K562 (cell line): Measurements from ENCODE around the gene HSD17B3. TPM values are rescaled to one million over a fixed set of nuclear protein-coding genes. Genes with fewer than 3 reads are reported as not detected.
"Not testable (repeated sequence)": the region's sequence is repeated elsewhere in the genome, so short reads cannot be mapped to it uniquely, and the experiment has no call there.

Experiments
- ATAC-seq: fragments of 200-7000 bp; cut with Tn5 transposase; 3 replicates; pipeline ENCODE4 v1.9.1; 2020; ENCODE audit warnings: moderate library complexity
- BruUV-seq: library from RNA; stranded (reverse); fragments of 400-500 nt; replicated peaks from 2 replicates; lab custom pipeline; 2021; lab: Mats Ljungman, UMichigan
- CTCF ChIA-PET: fragments of 300-600 bp; formaldehyde crosslinking; extraction: SDS; loops from one replicate; lab custom pipeline; 2021; ENCODE audit warnings: low intra/inter-chr PET ratio; lab: Yijun Ruan, JAX
- POLR2A ChIA-PET: fragments of 300-600, 350-650 bp; sonication (Branson Sonifier 250); formaldehyde crosslinking; extraction: SDS; loops from one replicate; lab custom pipeline; 2021; ENCODE audit warnings: antibody characterized with exemption, inconsistent platforms; lab: Yijun Ruan, JAX
- DNase-seq, 4 experiments: peaks; one replicate each; pipeline versions ENCODE4 v3.0.0 to v3.0.0-alpha.2; 2011 to 2018; ENCODE audit warnings: low spot score in 3 of 4, mixed read lengths in 3 of 4; ENCODE audit errors: extremely low read depth in 1 of 4
- FAIRE-seq: peaks from 2 replicates; lab custom pipeline; 2011; peaks lifted over from hg19 to GRCh38; lab: Jason Lieb, UNC
- H2AFZ ChIP-seq: 2 replicates; pipeline ENCODE4 v1.6.0; 2011; ENCODE audit warnings: low read depth, low read length, control low read depth, inconsistent platforms
- H3K27ac ChIP-seq: fragments of 200-600 bp; 3 replicates; pipeline ENCODE4 v1.8.0; 2011; ENCODE audit warnings: low read depth, mild to moderate bottlenecking, control low read depth, inconsistent platforms, low read length, moderate library complexity, mixed read lengths; ENCODE audit errors: extremely low read depth
- H3K27me3 ChIP-seq, 2 experiments: fragments of 300-600 bp in 1 of 2; 2 replicates in 1 of 2; 3 replicates in 1 of 2; pipeline versions ENCODE4 v1.6.0 to v1.8.0; 2011; ENCODE audit warnings: inconsistent platforms in 2 of 2, low read length in 2 of 2, mild to moderate bottlenecking in 1 of 2, mixed read lengths in 1 of 2, moderate library complexity in 1 of 2; ENCODE audit not compliant: control insufficient read depth in 2 of 2, insufficient read depth in 2 of 2
- H3K36me3 ChIP-seq: fragments of 300-600 bp; 3 replicates; pipeline ENCODE4 v1.8.0; 2011; ENCODE audit warnings: mild to moderate bottlenecking, low read length, inconsistent platforms; ENCODE audit not compliant: control insufficient read depth, insufficient read depth
- H3K4me1 ChIP-seq, 2 experiments: fragments of 200-600 bp in 1 of 2; replicated peaks in 1 of 2; 2 replicates in 1 of 2; 3 replicates in 1 of 2; pipeline versions ENCODE4 v1.5.1 to v1.8.0; 2011; ENCODE audit warnings: inconsistent platforms in 2 of 2, low read length in 2 of 2, mild to moderate bottlenecking in 1 of 2, mixed read lengths in 1 of 2, moderate library complexity in 1 of 2; ENCODE audit not compliant: control insufficient read depth in 2 of 2, insufficient read depth in 2 of 2
- H3K4me2 ChIP-seq: 2 replicates; pipeline ENCODE4 v1.6.1; 2011; ENCODE audit warnings: low read length, control low read depth, inconsistent platforms, mixed read lengths; ENCODE audit not compliant: insufficient read depth
- H3K4me3 ChIP-seq: fragments of 200-600 bp; sonication (generic), shearing (Covaris generic); 2 replicates; pipeline ENCODE4 v1.5.1; 2016; ENCODE audit warnings: control low read depth, inconsistent platforms
- H3K79me2 ChIP-seq: fragments of 200-600 bp; 3 replicates; pipeline ENCODE4 v1.8.0; 2011; ENCODE audit warnings: low read length, inconsistent platforms; ENCODE audit not compliant: control insufficient read depth, insufficient read depth
- H3K9ac ChIP-seq, 2 experiments: 2 replicates each; pipeline versions ENCODE4 v1.6.0 to v1.6.1; 2011; ENCODE audit warnings: low read depth in 2 of 2, low read length in 2 of 2, control low read depth in 1 of 2, inconsistent platforms in 1 of 2, mild to moderate bottlenecking in 1 of 2, mixed read lengths in 1 of 2; ENCODE audit not compliant: insufficient read depth in 1 of 2
- H3K9me1 ChIP-seq: one replicate; pipeline ENCODE4 v1.6.0; 2011; ENCODE audit warnings: inconsistent platforms, mild to moderate bottlenecking, low read length, moderate library complexity; ENCODE audit not compliant: control insufficient read depth, insufficient read depth
- H3K9me3 ChIP-seq: replicated peaks from 2 replicates; pipeline ENCODE4 v1.5.1; 2011; ENCODE audit warnings: low read depth, low read length, inconsistent platforms; ENCODE audit not compliant: control insufficient read depth, insufficient read depth
- H4K20me1 ChIP-seq: replicated peaks from 2 replicates; pipeline ENCODE4 v1.6.1; 2011; ENCODE audit warnings: low read length, inconsistent platforms, mixed read lengths; ENCODE audit not compliant: control insufficient read depth, insufficient read depth
- ADNP ChIP-seq: fragments of 200-800 bp; sonication (Bioruptor generic); IDR thresholded peaks from 2 replicates; pipeline ENCODE4 v1.6.1; 2016; ENCODE audit warnings: missing genetic modification characterization, missing compliant biosample characterization
- CHD1 ChIP-seq: fragments of 200-600 bp; sonication (generic); IDR thresholded peaks from one replicate; pipeline ENCODE4 v1.6.1; 2012; ENCODE audit warnings: mild to moderate bottlenecking, moderate library complexity, low read length, inconsistent platforms
- FOXK1 ChIP-seq: sonication (generic); formaldehyde crosslinking; IDR thresholded peaks from 2 replicates; pipeline ENCODE4 v1.8.0; 2022; ENCODE audit warnings: missing genetic modification reagents, mild to moderate bottlenecking, borderline replicate concordance
- NFYB ChIP-seq: IDR thresholded peaks from 2 replicates; pipeline ENCODE4 v1.6.1; 2011; ENCODE audit warnings: mild to moderate bottlenecking, moderate library complexity; ENCODE audit not compliant: insufficient read length; ENCODE audit errors: extremely low read depth
- PCBP1 ChIP-seq: fragments of 200-400 bp; formaldehyde crosslinking; IDR thresholded peaks from 2 replicates; pipeline ENCODE4 v1.6.1; 2018; ENCODE audit warnings: mild to moderate bottlenecking, low read depth, low read length; ENCODE audit not compliant: poor library complexity, severe bottlenecking
- RCOR1 ChIP-seq, 2 experiments: IDR thresholded peaks; 2 replicates each; pipeline ENCODE4 v1.6.1; 2012; ENCODE audit warnings: low read depth in 2 of 2, low read length in 2 of 2, borderline replicate concordance in 1 of 2, improper control_type of control experiment in 1 of 2
- TCFL5 ChIP-seq: fragments of 250-450 bp; sonication (Bioruptor Pico); conservative IDR thresholded peaks from 2 replicates; pipeline ENCODE4 v1.6.1; 2021; ENCODE audit warnings: mild to moderate bottlenecking, moderate library complexity, matching md5 sums
- ZNF121 ChIP-seq: sonication (generic); formaldehyde crosslinking; conservative IDR thresholded peaks from 2 replicates; pipeline ENCODE4 v1.8.0; 2022; ENCODE audit warnings: missing genetic modification reagents
- ZNF263 ChIP-seq: sonication (generic); formaldehyde crosslinking; IDR thresholded peaks from 2 replicates; pipeline ENCODE4 v1.8.0; 2022; ENCODE audit warnings: mild to moderate bottlenecking, missing genetic modification reagents, borderline replicate concordance
- ZNF507 ChIP-seq: conservative IDR thresholded peaks from 2 replicates; pipeline ENCODE4 v1.6.1; 2017; ENCODE audit warnings: missing genetic modification characterization, missing compliant biosample characterization
- WGBS: fragments of 100-300 bp; shearing (Covaris generic); methylation state at CpG from one replicate; pipeline ENCODE4 v1.1.6; 2016; ENCODE audit warnings: low coverage, mixed read lengths; ENCODE audit not compliant: insufficient coverage; ENCODE audit errors: missing lambda C conversion rate; 5-methylcytosine and 5-hydroxymethylcytosine counted together
- in situ Hi-C: fragments of 300-500 bp; cut with MboI; formaldehyde crosslinking; loops from 4 replicates; pipeline ENCODE4 v1.15.0; 2018; ENCODE audit warnings: inconsistent platforms, mixed read lengths
- intact Hi-C: fragments of 100-400 bp; cut with micrococcal nuclease; formaldehyde crosslinking; loops from 2 replicates; pipeline ENCODE4 v1.14.2; 2022
- polyA plus RNA-seq, 8 experiments: library from polyadenylated mRNA; depleted of rRNA in 4 of 8; stranded (reverse) in 5 of 8; unstranded in 3 of 8; fragments of >200 nt; fragmentation: Nextera tagmentation in 2 of 8; fragmentation: Illumina TruSeq in 1 of 8; extraction: Ambion mirVana in 2 of 8; extraction: Trizol in 1 of 8; gene quantifications; 2 replicates each; pipeline versions ENCODE4 v1.2.1 to v1.2.3, GENCODE V29; 2011 to 2014; ENCODE audit warnings: inconsistent platforms in 1 of 8, missing spikeins in 1 of 8
- total RNA-seq, 7 experiments: library from RNA; depleted of rRNA in 6 of 7; stranded (reverse); fragments of >200 nt in 6 of 7; fragmentation: Illumina TruSeq in 2 of 7; extraction: Trizol in 2 of 7; gene quantifications; 2 replicates each; pipeline versions ENCODE4 v1.2.1 to v1.2.3, GENCODE V29; 2011 to 2021; ENCODE audit warnings: low replicate concordance in 1 of 7
- TF ChIP-seq, protein P1 (sequence below): sonication (generic); formaldehyde crosslinking; IDR thresholded peaks from 2 replicates; pipeline ENCODE4 v1.8.0; 2022; ENCODE audit warnings: missing genetic modification reagents, mild to moderate bottlenecking, borderline replicate concordance
- TF ChIP-seq, protein P2 (sequence below): sonication (generic); formaldehyde crosslinking; IDR thresholded peaks from 2 replicates; pipeline ENCODE4 v1.8.1; 2023; ENCODE audit warnings: mild to moderate bottlenecking, missing genetic modification reagents

Gene HSD17B3
- total and polyA plus RNA-seq, 9 of the 15 experiments (the other 6 are each of a cell fraction or from before 2014, with no cell fraction given): not detected

GRCh38 chr9:96322210-96322609 lies 20.2 kb upstream of the HSD17B3 start:
- H3K9ac ChIP-seq, BruUV-seq, CTCF ChIA-PET, H3K4me1 ChIP-seq, in situ Hi-C loops, FAIRE-seq, H3K27me3 ChIP-seq, H3K4me2 ChIP-seq, H3K79me2 ChIP-seq, H4K20me1 ChIP-seq, H3K9me1 ChIP-seq, H3K4me3 ChIP-seq, ATAC-seq, H2AFZ ChIP-seq, H3K9me3 ChIP-seq, H3K27ac ChIP-seq, DNase-seq, H3K36me3 ChIP-seq: not testable (repeated sequence)
- WGBS: 25% methylated on average over 3 of the region's 3 CpGs
- intact Hi-C loops: loop anchor here (10.0 kb wide), 2 partner anchors 93 to 123 kb away; partner anchors contain the start of gene ZNF367
- TF ChIP-seq ZNF121 (CRISPR knock-in tag): peak; percentile 93
- POLR2A ChIA-PET: interaction anchor here (0.6 kb wide), 1 partner anchor 14 kb away, joined by 3 read pairs; no protein-coding TSS in a partner anchor

- H3K36me3 ChIP-seq: no peaks in the 10 kb centered on the region
- FAIRE-seq (no peak), ATAC-seq (no peak), DNase-seq (no peak)
- no peak overlapping the region for H3K4me3 ChIP-seq
- ChIA-PET POLR2A (no interaction called here), CTCF (no interaction called here)
- in situ Hi-C loops (no loop called here), intact Hi-C loops (loop anchor here (10.0 kb wide), 2 partner anchors 93 to 123 kb away; partner anchors contain the start of gene ZNF367)
- 28% methylated on average over 7 of the region's 7 CpGs for WGBS
- H2AFZ ChIP-seq: no peak overlapping the region
- TF ChIP-seq TCFL5 (CRISPR knock-in tag) (no peak), ZNF507 (tag) (no peak), ADNP (tag) (no peak), RCOR1 (IDR thresholded peaks at IDR 0.05; ENCODE audit: borderline replicate concordance in 1 of 2, low read depth in 2 of 2, low read length in 2 of 2) (no peak), NFYB (no peak), PCBP1 (no peak), CHD1 (no peak), ZNF263 (CRISPR knock-in tag) (no peak), FOXK1 (CRISPR knock-in tag) (no peak)
- TF ChIP-seq, protein P1, sequence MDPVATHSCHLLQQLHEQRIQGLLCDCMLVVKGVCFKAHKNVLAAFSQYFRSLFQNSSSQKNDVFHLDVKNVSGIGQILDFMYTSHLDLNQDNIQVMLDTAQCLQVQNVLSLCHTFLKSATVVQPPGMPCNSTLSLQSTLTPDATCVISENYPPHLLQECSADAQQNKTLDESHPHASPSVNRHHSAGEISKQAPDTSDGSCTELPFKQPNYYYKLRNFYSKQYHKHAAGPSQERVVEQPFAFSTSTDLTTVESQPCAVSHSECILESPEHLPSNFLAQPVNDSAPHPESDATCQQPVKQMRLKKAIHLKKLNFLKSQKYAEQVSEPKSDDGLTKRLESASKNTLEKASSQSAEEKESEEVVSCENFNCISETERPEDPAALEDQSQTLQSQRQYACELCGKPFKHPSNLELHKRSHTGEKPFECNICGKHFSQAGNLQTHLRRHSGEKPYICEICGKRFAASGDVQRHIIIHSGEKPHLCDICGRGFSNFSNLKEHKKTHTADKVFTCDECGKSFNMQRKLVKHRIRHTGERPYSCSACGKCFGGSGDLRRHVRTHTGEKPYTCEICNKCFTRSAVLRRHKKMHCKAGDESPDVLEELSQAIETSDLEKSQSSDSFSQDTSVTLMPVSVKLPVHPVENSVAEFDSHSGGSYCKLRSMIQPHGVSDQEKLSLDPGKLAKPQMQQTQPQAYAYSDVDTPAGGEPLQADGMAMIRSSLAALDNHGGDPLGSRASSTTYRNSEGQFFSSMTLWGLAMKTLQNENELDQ (CRISPR knock-in tag): no peak
- TF ChIP-seq, protein P2, sequence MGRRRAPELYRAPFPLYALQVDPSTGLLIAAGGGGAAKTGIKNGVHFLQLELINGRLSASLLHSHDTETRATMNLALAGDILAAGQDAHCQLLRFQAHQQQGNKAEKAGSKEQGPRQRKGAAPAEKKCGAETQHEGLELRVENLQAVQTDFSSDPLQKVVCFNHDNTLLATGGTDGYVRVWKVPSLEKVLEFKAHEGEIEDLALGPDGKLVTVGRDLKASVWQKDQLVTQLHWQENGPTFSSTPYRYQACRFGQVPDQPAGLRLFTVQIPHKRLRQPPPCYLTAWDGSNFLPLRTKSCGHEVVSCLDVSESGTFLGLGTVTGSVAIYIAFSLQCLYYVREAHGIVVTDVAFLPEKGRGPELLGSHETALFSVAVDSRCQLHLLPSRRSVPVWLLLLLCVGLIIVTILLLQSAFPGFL (CRISPR knock-in tag): no peak
- H3K9me1 ChIP-seq: no peaks in the 10 kb centered on the region
- H3K27ac ChIP-seq: no peak overlapping the region
- no TSS peak for BruUV-seq
- H3K9ac ChIP-seq: no peak overlapping the region
- H3K27me3 ChIP-seq: peaks cover 0 to 7% of the 10 kb centered on the region in 2 experiments; a peak in 1 of 5 replicates
- no peaks in the 10 kb centered on the region for H3K4me1 ChIP-seq
- H3K79me2 ChIP-seq: no peaks in the 10 kb centered on the region
- no peaks in the 10 kb centered on the region for H4K20me1 ChIP-seq
- H3K4me2 ChIP-seq: no peak overlapping the region
- no peaks in the 10 kb centered on the region for H3K9me3 ChIP-seq
Measured at GRCh38 chr9:96321515-96321914, 19.5 kb upstream of the HSD17B3 start.
